Dedifferentiated amniotic fluid mesenchymal stem cell (primary cell): ENCODE results near the gene TMEM141.
A peak's percentile ranks its signal among the peaks of the same experiment; 100 is the strongest.

ENCODE experiments used
- DNase-seq: peaks from one replicate; pipeline ENCODE4 v3.0.0-alpha.2; 2016; ENCODE audit errors: extremely low spot score

Gene TMEM141

DNA sequence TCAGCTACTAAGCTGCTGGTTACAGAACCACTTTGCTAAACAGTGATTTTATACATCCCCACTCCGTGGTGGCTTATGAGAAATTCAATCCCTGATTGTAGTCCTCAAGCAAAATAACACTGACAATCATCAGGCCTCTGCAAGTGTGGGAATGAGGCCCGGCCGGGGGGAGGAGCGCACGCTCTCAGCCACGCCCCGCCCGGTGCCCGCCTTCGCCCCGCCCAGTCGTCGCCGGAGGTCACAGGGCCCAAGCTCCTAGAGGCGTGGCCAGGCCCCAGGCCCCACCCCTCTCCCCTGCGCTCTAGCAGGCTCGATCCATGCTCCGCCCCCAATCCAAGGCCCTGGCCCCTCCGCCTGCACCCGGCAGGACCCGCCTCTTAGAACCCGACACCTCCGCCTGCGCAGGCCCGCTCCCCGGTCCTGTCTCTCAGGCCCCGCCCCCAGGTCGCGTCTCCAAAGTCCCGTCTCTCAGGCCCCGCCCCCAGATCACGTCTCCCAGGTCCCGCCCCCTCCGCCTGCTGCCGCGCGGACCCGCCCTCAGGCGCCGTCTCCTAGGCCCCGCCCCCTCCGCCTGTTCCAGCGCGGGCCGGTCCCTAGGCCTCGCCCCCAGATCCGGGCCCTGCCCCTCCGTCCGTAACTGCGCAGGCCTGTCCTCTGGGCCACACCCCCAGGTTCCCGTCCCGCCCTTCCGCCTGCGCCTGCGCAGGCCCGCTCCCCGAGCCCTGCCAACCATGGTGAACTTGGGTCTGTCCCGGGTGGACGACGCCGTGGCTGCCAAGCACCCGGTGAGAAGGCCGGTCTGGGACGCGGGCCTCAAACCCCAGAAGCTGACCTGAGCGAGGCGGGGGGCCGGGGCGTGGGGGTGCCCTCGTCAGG is at the start of gene TMEM141:
TMEM141 (plus strand) TSS at position 705 of the 876 bp plus-strand sequence; CDS start at position 732, 27 bp downstream.
- peak; percentile 99 for DNase-seq

DNA sequence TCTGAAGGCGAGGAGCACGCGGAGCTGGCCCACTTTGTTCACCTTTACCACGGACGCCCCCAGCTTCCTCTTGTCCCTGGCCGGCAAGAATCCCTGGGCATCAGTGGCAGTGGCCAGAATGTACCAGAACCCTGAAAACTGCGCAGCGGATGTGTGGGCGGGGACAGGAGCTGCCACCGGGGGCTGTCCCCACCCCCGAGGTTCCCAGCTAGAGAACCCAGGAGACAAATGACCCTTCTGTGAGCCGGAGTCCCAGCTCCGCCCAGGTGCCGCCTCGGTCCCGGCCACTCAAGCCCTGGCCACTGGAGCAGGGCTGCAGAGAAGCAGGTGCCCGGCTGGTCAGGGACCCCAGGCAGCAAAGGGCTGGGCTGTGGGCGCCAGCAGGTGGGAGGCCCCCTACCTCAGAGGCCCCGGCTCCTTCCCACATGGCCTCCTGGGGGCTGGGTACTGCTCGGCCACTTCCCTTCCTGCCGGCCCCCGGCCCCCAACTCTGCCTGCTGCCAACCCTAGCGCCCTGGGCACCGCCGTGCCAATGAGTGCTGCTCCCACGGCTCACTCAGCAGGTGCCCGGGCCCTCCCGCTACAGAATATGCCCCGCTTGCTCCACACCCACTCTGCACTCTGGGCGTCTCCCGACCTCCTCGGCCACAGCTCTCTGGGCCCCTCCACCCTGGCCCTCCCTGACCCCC is 49.1 kb upstream of the TMEM141 start:
- DNase-seq, result no peak

DNA sequence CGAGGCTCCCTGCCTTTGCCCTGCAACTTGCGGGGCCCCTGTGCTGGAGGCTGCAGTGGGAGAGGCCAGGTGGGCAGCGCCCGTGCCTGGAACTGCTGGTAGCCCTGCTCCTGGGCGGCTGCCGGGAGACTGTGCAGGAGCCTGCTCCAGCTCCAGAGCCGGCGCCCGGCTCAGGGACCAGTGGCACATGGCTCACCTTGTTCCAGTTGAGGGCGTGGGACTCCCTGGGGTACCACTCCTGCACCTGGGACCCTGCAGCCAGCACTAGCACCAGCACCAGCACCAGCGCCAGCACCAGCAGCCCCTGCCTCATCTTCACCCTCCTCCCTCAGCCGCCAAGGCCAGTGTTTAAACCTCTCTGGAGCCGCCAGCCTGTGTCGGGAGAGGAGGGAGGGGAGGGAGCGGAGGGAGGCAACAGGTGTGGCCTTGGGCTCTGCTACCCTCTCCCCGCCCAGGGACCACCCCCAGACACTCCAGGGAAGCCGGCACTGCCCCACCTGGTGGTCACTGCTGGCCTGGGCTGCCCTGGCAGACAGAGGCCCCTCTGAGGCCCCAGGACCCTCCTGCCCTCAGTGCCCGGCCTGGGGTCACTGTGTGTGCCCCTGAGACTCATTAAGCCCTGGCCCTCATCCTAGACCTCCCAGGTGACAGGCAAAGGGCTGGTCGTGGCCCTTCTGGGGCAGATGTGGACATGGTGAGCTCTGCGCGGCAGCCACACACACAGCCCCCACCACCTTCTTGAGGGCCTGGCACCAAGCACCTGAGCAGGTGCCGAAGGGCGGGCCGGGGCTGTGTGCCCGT is 48.4 kb upstream of the TMEM141 start, which contains the start of gene LCN10:
LCN10 (minus strand) TSS at position 350 of the 801 bp plus-strand sequence; CDS start at position 313, 37 bp downstream.
- no peak for DNase-seq

GRCh38 chr9:136743639-136744211 is 47.4 kb upstream of the TMEM141 start:
- no peak for DNase-seq

DNA sequence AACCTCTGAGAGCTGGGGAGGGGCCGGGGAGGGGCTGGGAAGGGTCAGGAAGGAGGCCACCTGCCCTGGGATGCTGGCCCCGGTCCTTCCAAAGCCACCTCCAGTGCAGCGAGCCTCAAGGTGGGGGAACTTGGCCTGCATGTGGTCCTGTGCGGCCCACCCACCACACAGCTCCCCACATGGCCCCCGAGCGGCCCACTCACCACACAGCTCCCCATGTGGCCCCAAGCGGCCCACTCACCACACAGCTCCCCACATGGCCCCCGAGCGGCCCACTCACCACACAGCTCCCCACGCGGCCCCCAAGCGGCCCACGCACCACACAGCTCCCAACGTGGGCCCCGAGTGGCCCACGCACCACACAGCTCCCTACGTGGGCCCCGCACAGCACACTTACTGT is 46.4 kb upstream of the TMEM141 start:
- no peak for DNase-seq

DNA sequence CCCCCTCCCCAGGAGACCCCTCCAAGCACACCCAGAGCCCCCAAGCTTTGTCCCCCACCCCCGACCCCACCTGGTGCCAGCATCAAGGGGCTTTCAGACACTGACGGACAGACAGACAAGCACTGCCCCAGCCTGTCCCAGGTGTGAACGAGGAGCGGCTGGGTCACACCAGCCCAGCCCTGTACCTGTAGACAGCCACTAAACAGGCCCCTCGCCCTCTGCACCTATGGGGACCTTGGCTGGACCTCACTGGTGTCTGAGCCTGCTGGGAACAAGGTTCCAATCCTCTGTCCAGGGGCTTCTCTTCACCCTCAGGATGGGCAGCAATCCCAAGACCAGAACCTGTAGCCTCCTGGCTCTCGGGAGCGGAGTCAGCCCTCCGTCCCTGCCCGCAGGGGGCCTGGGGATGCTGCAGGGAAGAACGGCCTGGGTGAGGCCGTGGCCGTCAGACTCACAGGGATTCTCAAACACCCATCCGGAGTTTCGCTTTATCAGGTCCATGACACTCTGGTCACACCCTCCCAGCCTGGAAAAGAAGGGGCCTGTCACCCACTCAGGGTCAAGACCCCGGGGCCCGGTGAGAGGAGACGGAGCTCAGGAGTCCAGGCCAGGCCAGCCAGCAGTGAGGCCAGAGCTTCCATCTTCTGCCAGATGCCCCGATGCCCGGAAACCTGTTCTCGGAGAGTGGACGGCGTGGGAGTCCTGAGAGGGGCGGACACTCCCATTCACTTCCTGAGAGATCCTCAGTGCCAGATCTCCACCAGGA is 45.6 kb upstream of the TMEM141 start:
- no peak for DNase-seq

- DNase-seq, result no peak
Observed at GRCh38 chr9:136746155-136746490, 45.0 kb upstream of the TMEM141 start.

DNA sequence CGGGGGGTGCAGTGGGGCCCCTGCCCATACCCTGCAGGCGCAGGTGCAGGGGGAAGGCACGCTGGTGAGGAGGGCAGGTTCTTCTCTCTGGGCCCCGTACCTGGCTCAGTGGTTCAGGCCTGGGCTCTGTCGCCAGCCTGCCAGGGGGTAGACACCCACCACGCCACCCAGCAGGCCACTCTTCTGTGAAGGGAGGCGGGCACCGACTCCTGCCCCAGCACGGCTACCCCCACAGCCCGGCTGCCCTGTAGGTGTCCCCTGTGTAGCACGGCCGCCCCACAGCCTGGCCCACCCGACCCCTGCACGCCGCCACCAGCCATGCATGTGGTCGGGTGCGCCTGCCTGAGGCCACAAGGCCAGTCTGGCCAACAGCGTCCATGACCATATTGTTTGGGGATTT is 44.5 kb upstream of the TMEM141 start:
- DNase-seq, result no peak

GRCh38 chr9:136747161-136748060 is 43.7 kb upstream of the TMEM141 start:
- DNase-seq, result no peak

- no peak for DNase-seq
Observed at GRCh38 chr9:136748201-136748600, 42.9 kb upstream of the TMEM141 start, which contains the start of gene LCN6. Gene LCN6, minus strand, starts transcription at chr9:136748525. Its CDS starts 42 bp downstream, at chr9:136748483.

- no peak for DNase-seq
Observed at GRCh38 chr9:136748666-136749611, 42.2 kb upstream of the TMEM141 start.

GRCh38 chr9:136750526-136750925 is 40.6 kb upstream of the TMEM141 start:
- no peak for DNase-seq

GRCh38 chr9:136751244-136751643 is 39.9 kb upstream of the TMEM141 start:
- DNase-seq, result no peak

GRCh38 chr9:136751814-136752213 is 39.3 kb upstream of the TMEM141 start:
- no peak for DNase-seq

DNA sequence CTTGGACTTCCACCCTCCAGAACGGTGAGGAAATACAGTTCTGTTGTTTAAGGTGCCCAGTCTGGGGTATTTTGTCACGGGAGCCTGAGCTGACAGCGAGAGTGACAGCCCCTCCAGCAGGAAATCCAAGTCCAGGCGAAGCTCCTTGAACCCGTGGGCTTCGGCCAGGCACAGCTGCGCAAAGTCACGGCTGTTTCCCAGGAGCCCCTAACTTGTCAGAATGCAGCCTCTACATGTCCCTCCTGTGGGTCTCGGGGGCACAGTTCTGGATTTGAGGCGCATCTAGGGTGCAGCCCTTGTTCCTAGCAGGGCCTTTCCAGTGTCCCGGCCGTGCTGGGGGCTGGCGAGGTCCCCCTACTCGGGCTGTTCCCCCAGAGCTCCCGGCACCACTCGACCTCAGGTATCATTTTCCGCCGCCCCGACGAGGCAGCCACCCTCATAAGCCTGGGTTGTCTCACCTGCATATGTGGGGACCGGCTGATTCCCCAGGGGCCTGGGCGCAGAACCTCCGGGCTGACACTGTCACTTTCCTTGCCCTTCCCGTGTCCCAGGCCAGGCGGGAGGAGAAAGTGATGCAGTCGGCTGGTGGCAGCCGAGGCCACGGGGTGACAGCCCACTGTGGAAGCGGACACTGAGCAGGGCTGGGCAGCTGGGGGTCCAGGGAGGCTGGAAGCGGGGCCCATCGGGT is 37.6 kb upstream of the TMEM141 start:
- no peak for DNase-seq

DNA sequence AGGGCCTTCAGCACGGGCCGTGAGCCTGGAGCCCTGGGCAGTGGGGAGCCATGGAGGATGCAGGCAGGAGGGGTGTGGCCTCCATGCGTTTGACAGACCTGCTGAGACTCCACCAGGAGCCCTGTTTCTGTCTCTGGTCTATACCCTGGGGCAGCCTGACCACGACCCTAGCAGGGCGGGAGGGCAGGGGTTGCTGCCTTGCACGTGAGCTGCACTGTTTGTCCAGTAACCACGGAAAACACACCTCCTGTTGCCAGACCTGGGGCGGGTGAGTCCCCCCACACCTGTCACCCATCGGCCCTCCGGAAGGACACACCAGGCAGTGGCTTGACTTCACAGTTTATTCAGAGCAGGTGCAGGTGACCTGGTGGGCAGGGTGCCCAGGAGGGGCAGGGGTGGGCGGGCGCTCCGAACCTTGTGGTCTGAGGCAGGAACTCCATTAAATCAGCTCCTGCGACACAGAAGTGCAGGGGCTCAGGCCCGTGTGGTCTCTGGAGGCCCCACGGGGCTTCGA is 37.0 kb upstream of the TMEM141 start:
- no peak for DNase-seq

- no peak for DNase-seq
Observed at GRCh38 chr9:136754626-136755301, 36.4 kb upstream of the TMEM141 start.
